HG03095 (cell line): Measurements from ENCODE around the gene TCERG1L.

ENCODE experiments used
- ATAC-seq: cut with Tn5 transposase; IDR thresholded peaks from one replicate; pipeline ENCODE4 v1.9.1; 2021; ENCODE audit warnings: moderate library complexity; ENCODE audit not compliant: unreplicated experiment

The TCERG1L gene

DNA sequence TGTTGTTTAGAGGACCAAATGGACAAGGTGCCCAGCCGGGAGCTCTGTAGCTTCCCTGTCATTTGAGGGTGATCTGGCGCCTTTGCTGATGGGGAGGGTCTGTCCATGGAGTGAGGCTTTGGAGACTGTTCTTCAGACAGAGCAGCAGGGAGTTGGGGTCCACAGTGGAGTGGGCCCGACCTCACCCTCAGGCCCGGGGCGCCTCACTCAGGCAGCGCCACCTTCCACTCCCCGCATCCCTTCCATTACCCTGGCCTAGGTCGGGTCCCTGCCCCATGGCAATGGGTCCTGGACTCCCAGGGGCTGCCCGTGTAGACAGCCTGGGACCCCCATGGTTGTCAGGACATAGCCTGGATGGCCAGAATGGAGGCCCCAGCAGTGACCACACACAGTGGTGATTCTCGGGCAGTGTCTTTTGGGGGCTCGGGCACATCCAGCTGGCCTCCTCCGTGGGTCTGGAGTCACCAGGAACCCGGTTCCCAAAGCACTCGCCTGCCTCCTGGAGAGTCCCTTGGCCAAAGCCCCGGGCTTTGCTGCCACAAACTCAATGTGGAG, 38.5 kb downstream of the TCERG1L start:
- no peak for ATAC-seq

DNA sequence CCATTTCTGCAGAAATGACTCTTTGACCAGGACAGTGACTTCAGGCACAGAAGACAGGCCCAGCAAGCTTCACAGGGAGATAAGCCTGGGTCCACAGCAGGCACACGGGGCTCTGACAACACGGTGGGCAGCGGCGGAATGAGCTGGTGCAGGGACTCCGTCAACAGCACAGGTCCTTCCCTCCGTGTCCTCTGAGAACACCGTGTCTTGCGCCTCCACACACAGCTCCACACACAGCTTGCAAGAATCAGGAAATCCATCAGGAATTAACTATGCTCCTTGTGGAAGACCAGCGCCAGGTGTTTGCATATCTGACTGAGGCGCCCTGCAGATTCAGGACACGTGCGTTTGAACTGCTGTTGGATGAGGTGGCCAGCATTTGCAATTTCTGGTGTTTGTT, 39.6 kb downstream of the TCERG1L start:
- ATAC-seq: no peak

GRCh38 chr10:131271195-131271880, 40.2 kb downstream of the TCERG1L start:
- ATAC-seq: no peak

DNA sequence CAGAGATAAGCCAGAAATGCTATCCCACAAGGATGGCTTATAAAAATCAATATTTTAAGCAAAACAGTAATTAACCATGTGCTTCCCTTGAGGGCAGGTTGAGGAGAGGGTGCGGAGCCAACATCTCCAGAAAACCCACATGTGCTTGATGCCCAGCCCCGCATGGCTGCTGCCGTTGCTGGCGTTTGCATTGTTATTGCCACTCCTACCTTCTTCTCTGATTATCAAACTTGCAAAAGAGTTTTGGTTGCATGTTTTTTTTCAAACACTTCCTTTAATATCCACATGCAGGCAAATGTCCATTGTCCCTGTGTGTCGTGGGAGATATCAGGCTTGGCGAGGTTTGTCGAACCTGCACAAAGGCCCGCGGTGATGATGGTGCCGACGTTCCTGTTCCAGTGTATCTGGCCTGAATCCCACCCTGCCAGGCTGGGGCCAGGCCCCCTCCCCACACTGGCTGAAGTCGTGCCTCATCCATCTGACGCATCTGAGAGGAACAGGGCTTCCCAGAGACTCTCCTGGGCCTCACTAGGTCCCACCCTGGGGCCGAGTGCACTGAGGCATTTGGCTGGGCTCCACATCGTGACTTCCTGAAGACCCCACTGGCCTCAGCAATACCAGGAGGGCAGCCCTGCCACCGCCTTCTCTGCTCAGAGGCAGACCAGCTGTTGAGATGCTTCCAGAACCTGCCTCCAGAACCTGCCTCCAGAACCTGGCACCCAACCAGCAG, 40.9 kb downstream of the TCERG1L start:
- ATAC-seq: no peak

DNA sequence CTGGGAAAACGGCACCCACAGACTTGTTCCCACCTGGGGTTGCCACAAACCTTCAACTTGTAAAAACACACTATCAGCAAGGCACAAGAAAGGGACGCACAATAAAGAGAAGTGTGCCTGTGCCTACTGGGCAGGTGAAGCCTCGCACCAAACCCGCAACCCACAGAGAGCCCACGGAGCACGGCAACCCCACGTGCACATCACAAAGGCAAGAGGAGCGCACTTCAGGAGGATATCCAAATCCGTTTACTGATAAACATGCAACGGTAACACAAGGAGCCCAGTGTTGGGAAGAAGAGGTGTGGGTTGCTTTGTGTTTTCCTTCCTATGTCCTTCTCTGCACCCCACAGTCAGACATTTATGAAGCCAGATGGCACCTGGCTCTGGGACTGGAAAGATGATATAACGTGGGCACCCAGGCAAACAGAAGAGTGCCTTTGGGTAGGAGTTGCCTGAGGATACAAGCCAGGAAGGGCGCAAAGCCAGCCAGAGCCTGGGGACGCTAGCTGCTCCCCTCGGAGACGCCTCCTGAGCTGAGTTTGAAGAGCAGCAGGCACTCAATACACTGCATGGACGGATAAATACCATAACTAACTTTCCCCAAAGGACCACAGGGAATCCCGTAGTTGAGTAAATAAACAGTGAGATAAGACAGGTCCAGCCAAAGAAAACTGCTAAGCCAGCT, 41.6 kb downstream of the TCERG1L start:
- ATAC-seq: no peak

GRCh38 chr10:131267814-131268095, 43.8 kb downstream of the TCERG1L start:
- ATAC-seq: no peak

DNA sequence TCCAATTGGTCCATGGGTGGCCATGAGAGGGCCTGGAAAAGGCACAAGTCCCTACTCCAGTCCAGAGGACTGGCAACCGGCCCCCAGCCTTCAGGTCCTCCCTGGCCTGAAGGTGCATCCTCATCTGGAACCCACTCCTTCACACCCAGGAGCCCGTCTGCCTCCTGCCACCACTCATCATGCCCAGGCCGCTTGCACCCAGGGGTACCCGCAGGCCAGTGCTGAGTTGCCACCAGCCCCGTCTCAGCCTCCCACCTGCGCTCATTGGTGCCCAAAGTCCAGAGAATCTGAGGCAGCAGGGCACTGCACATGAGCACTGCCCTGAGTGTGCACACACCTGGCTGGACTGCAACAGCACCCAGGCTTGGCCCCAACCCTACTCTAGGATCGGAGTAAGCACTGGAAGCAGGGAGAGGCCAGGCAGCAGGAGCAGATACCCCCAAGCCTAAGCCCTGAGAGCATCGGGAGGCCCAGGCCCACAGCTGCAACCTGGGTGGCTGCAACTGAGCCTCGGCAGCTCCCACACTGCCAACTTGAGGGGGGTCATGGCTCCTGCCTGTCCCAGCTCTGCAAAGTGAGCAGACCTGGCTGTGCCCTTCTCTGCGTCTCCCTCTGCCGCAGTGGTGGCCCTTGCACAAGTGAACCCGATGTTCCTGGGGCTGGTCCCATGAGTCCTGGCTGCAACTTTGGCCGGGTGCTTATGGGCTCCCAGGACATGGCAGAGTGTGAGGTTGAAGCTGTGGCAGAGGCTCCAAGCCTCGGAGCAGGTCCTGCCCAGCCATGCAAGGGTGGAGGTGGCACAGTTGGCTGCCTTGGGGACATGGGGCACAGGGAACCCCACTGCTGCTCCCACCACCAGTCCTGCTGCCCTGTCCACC, 44.3 kb downstream of the TCERG1L start:
- ATAC-seq: no peak

DNA sequence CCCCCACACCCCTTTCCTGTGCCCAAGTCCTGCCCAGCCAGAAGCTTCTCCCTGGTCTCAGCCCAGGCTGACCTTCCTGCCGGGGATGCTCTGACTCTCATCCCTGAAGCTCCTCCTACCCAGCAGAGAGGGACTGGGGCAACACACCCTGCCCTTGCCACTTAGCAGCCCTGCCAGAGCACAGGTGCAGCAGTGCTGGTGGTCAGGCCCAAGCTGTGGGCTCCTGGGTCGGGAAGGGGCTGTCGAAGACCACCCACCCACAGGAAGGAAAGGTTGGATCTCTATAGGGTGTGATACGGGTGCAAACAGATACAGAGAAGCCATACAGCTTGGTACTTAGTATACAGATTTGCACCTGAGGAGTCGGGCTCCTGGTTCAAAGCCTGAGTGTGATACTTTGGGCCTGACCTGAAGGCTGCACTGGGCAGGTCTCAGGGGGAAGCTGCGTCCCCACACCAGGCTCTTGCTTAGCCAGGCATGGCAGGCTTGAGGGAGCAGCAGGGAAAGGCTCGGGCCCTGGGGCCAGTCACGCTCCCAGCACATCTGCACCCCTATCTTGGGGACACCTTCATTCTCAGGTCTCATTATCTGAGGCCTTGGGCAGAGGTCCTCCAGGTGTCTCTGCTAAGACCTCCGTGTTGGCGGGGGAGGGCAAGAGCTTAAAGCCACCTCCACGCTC, 47.3 kb downstream of the TCERG1L start:
- ATAC-seq: no peak

DNA sequence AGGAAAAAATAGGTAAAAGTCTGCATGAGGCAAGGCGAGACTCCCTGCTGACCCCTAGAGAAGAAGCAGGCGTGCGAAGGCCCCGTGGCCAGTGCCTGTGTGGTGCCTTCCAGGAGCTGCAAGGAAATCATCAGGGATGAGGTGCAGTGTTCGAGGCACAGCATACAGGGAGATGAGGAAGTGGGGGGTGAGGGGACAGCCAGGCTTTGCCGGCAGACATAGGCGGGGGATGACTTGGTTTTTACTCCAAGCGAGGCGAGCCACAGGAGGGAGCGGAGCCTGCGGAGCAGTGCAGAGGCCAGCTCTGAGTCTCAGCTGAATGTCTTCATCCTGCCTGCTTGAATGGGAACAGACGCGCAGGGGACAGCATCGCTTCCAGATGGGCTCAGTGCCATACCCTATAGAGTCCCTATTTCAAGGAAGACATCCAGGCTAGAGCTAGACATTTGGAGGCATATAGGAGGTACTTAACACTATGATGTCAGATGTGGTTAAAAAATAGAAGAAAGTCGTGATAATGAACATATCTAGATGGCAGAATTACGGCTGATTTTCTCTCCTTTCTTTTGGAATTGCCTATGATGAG, 49.5 kb downstream of the TCERG1L start:
- no peak for ATAC-seq

- no peak for ATAC-seq
Observed at GRCh38 chr10:131260452-131261211, 50.9 kb downstream of the TCERG1L start.

DNA sequence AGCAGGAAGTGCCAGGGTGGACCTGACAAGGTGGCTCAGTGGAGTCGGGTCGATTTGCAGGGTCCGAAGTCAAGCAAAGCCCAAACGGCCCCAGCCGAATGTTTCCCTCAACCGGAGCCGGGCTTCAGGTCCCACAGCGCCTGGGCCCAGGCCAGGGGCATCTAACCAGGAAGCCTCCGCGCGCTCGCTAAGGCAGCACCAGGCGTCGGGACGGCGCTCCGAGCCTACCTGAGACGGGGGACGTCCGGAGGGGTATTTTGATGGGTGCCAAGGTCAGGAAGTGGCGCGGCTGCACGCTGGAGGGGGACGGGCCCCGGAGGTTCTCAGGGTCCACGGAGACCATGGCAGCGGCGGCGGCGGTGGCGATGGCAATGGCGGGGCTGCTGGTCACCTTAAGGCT, 51.5 kb downstream of the TCERG1L start:
- ATAC-seq: no peak

- ATAC-seq: no peak
Observed at GRCh38 chr10:131259535-131259934, 52.0 kb downstream of the TCERG1L start.

- ATAC-seq: no peak
Observed at GRCh38 chr10:131258256-131258655, 53.3 kb downstream of the TCERG1L start.

- ATAC-seq: no peak
Observed at GRCh38 chr10:131257027-131257426, 54.5 kb downstream of the TCERG1L start.

DNA sequence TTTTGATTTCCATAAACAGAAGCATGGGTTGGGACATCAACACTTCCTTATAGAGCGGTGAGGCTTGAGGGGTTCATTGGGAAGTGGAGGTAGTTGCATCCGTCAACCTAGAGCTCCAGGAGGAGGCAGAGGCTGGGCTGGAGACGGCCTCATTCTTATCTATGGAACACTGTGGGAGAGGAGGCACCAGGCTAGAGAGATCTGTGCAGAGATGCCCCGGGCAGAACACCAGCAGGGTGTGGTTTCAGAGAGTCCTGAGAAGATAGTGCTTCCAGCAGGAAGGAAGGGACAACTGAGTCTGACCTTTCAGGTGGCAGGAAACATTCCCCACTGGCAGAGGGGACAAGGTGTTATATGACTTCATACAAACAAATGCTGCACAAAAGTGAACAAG, 56.7 kb downstream of the TCERG1L start:
- ATAC-seq: no peak

- no peak for ATAC-seq
Observed at GRCh38 chr10:131253931-131254858, 57.3 kb downstream of the TCERG1L start.

- ATAC-seq: no peak
Observed at GRCh38 chr10:131252567-131253276, 58.8 kb downstream of the TCERG1L start.

GRCh38 chr10:131251146-131251541, 60.4 kb downstream of the TCERG1L start:
- no peak for ATAC-seq
